Transverse colon (tissue), 4 donors: ENCODE data around the gene IQGAP1. TPM values are rescaled to one million over a fixed set of nuclear protein-coding genes. Genes with fewer than 3 reads are reported as not detected.
"Not testable (repeated sequence)": the region's sequence is repeated elsewhere in the genome, so short reads cannot be mapped to it uniquely, and the experiment has no call there.

Source experiments
- DNase-seq: peaks from one replicate; pipeline ENCODE4 v3.0.0-alpha.2; 2019
- H3K27ac ChIP-seq, 4 donors: fragments of 200-600 bp; sonication (generic); 2 replicates each; pipeline ENCODE4 v1.5.1; 2016 to 2018; ENCODE audit warnings: inconsistent platforms in 4 of 4
- H3K27me3 ChIP-seq: fragments of 200-600 bp; sonication (generic); 2 replicates; pipeline ENCODE4 v1.5.1; 2017; ENCODE audit warnings: inconsistent platforms
- H3K36me3 ChIP-seq, 4 donors: fragments of 200-600 bp; sonication (generic); 2 replicates each; pipeline ENCODE4 v1.5.1; 2017 to 2019; ENCODE audit warnings: inconsistent platforms in 4 of 4
- H3K4me1 ChIP-seq, 4 donors: fragments of 200-600 bp; sonication (generic); 2 replicates each; pipeline ENCODE4 v1.5.1; 2017 to 2020; ENCODE audit warnings: inconsistent platforms in 4 of 4
- H3K4me3 ChIP-seq, 4 donors: fragments of 200-600 bp; sonication (generic); 1 replicate in 1 of 4; 2 replicates in 3 of 4; pipeline versions ENCODE4 v1.5.1 to v1.6.1; 2017 to 2019; ENCODE audit warnings: inconsistent platforms in 4 of 4
- H3K9me3 ChIP-seq, 2 donors: fragments of 200-600 bp; sonication (generic); 2 replicates each; pipeline ENCODE4 v1.5.1; 2017 to 2019; ENCODE audit warnings: inconsistent platforms in 2 of 2
- CTCF ChIP-seq, 5 experiments: fragments of 200-600 bp in 3 of 5; fragments of 450-650 bp in 2 of 5; sonication (generic) in 3 of 5; IDR thresholded peaks; 1 replicate in 2 of 5; 2 replicates in 3 of 5; pipeline ENCODE4 v1.5.1; 2016 to 2017; ENCODE audit warnings: antibody characterized with exemption in 5 of 5, inconsistent platforms in 3 of 5, mild to moderate bottlenecking in 2 of 5, moderate library complexity in 1 of 5
- EP300 ChIP-seq: sonication (generic); formaldehyde crosslinking; IDR thresholded peaks from one replicate; pipeline ENCODE4 v1.6.1; 2017; ENCODE audit warnings: antibody characterized with exemption, low read depth
- POLR2A ChIP-seq: fragments of 450-650 bp; IDR thresholded peaks from one replicate; pipeline ENCODE4 v1.6.1; 2016; ENCODE audit warnings: antibody characterized with exemption, mild to moderate bottlenecking, moderate library complexity
- POLR2AphosphoS5 ChIP-seq, 3 donors: sonication (generic); formaldehyde crosslinking; IDR thresholded peaks; one replicate each; pipeline ENCODE4 v1.6.1; 2016; ENCODE audit warnings: antibody characterized with exemption in 3 of 3
- WGBS, 2 donors: methylation state at CpG; one replicate each; pipeline ENCODE4 v1.1.5; 2018; ENCODE audit warnings: low coverage in 1 of 2; 5-methylcytosine and 5-hydroxymethylcytosine counted together
- in situ Hi-C, 4 donors: fragments of 200-750 bp; cut with MboI; loops; one replicate each; pipeline versions ENCODE4 v1.15.0 to v1.15.1; 2017; ENCODE audit warnings: low sequenced_read_pairs in 3 of 4, low pct_ligation_motif_present in 1 of 4, low pct_unique_long_range_greater_than_20kb in 1 of 4
- intact Hi-C: fragments of 100-400 bp; cut with DNase I; formaldehyde crosslinking; loops from one replicate; pipeline ENCODE4 v1.15.1; 2023; ENCODE audit warnings: low total_unique reads
- total RNA-seq, 4 donors: library from RNA; depleted of rRNA; stranded (reverse); fragments of >200 nt; gene quantifications; one replicate each; pipeline ENCODE4 v1.1.0, GENCODE V29; 2016

Gene IQGAP1
- total RNA-seq, 4 donors from 2014 or later, result 82.8 to 354 (median 282) TPM

GRCh38 chr15:90497376-90497775 lies 109.3 kb downstream of the IQGAP1 start:
- 81% methylated on average over 3 of the region's 3 CpGs; no CpG with 5 or more reads in 1 of the 2 donors for WGBS, 2 donors
- in situ Hi-C loops (no loop called here), intact Hi-C loops (no loop called here)
- peaks cover 0 to 90% (median 39%) of the 10 kb centered on the region in 4 donors for H3K36me3 ChIP-seq
- H3K27me3 ChIP-seq, result no peaks in the 10 kb centered on the region
- TF ChIP-seq POLR2A (no peak), CTCF (IDR thresholded peaks at IDR 0.05) (no peak), EP300 (no peak), POLR2AphosphoS5 (IDR thresholded peaks at IDR 0.05) (no peak)
- H3K27ac ChIP-seq, result peak overlapping the region in 2 of 4 donors; percentile 0 to 21
- peaks cover 0 to 17% (median 4%) of the 10 kb centered on the region in 4 donors for H3K4me1 ChIP-seq
- no peak overlapping the region for H3K4me3 ChIP-seq
- no peak for DNase-seq
- no peaks in the 10 kb centered on the region for H3K9me3 ChIP-seq

GRCh38 chr15:90497912-90498311 lies 109.9 kb downstream of the IQGAP1 start:
- in situ Hi-C loops, result no loop called here
- peak overlapping the region in 1 of 4 donors; percentile 0 for H3K27ac ChIP-seq
- peak; percentile 60 for DNase-seq
- no peak overlapping the region for H3K4me3 ChIP-seq
- H3K9me3 ChIP-seq, result no peaks in the 10 kb centered on the region
- peaks cover 0 to 85% (median 36%) of the 10 kb centered on the region in 4 donors for H3K36me3 ChIP-seq
- peaks cover 0 to 17% (median 4%) of the 10 kb centered on the region in 4 donors for H3K4me1 ChIP-seq
- H3K27me3 ChIP-seq, result no peaks in the 10 kb centered on the region
- intact Hi-C loops, result no loop called here
- 42 to 54% methylated on average over 3 to 6 of the region's 6 CpGs for WGBS, 2 donors
- TF ChIP-seq POLR2A (no peak), POLR2AphosphoS5 (IDR thresholded peaks at IDR 0.05) (no peak), EP300 (no peak), CTCF (IDR thresholded peaks at IDR 0.05) (no peak)

- Histone ChIP-seq H3K27me3 (no peaks in the 10 kb centered on the region), H3K27ac (no peak overlapping the region), H3K4me1 (peaks cover 0 to 17% (median 4%) of the 10 kb centered on the region in 4 donors), H3K4me3 (no peak overlapping the region), H3K9me3 (no peaks in the 10 kb centered on the region), H3K36me3 (peaks cover 0 to 63% (median 26%) of the 10 kb centered on the region in 4 donors)
- WGBS, 2 donors, result 93 to 100% methylated on average over 2 of the region's 2 CpGs
- intact Hi-C loops (no loop called here), in situ Hi-C loops (loop anchor here in 1 of 4 donors (25.0 kb wide), 1 partner anchor 112 kb away; no protein-coding TSS in a partner anchor)
- TF ChIP-seq EP300 (no peak), CTCF (IDR thresholded peaks at IDR 0.05) (no peak)
- DNase-seq, result no peak
These were observed 112.1 kb downstream of the IQGAP1 start for GRCh38 chr15:90500171-90500570.

- Histone ChIP-seq H3K36me3 (peaks cover 0 to 48% (median 20%) of the 10 kb centered on the region in 4 donors), H3K4me3 (no peak overlapping the region), H3K9me3 (no peaks in the 10 kb centered on the region), H3K27me3 (no peaks in the 10 kb centered on the region), H3K4me1 (peaks cover 0 to 13% (median 2%) of the 10 kb centered on the region in 4 donors), H3K27ac (no peak overlapping the region)
- no peak for DNase-seq
- 83 to 89% methylated on average over 3 to 4 of the region's 4 CpGs for WGBS, 2 donors
- in situ Hi-C loops (loop anchor here in 1 of 4 donors (25.0 kb wide), 1 partner anchor 110 kb away; no protein-coding TSS in a partner anchor), intact Hi-C loops (no loop called here)
- TF ChIP-seq POLR2AphosphoS5 (IDR thresholded peaks at IDR 0.05) (no peak), POLR2A (no peak), EP300 (no peak), CTCF (IDR thresholded peaks at IDR 0.05) (no peak)
These were observed 113.9 kb downstream of the IQGAP1 start for GRCh38 chr15:90501898-90502297.

GRCh38 chr15:90510781-90511180 lies 122.7 kb downstream of the IQGAP1 start:
- 95% methylated on average over 29 of the region's 29 CpGs; no CpG with 5 or more reads in 1 of the 2 donors for WGBS, 2 donors
- H3K36me3 ChIP-seq, H3K27ac ChIP-seq, intact Hi-C loops, DNase-seq, H3K27me3 ChIP-seq, H3K4me1 ChIP-seq, H3K4me3 ChIP-seq, H3K9me3 ChIP-seq: not testable (repeated sequence)
- in situ Hi-C loops, result loop anchor here in 1 of 4 donors (25.0 kb wide), 1 partner anchor 102 kb away; no protein-coding TSS in a partner anchor

- H3K4me1 ChIP-seq, H3K36me3 ChIP-seq, H3K27ac ChIP-seq, DNase-seq, H3K27me3 ChIP-seq, H3K4me3 ChIP-seq, intact Hi-C loops, H3K9me3 ChIP-seq: not testable (repeated sequence)
- 97% methylated on average over 13 of the region's 13 CpGs; no CpG with 5 or more reads in 1 of the 2 donors for WGBS, 2 donors
- in situ Hi-C loops, result loop anchor here in 1 of 4 donors (25.0 kb wide), 1 partner anchor 101 kb away; no protein-coding TSS in a partner anchor
These were observed 123.2 kb downstream of the IQGAP1 start for GRCh38 chr15:90511211-90511618.
